IgD-negative memory B cell (primary cell): ENCODE results near the gene AP4M1. TPM values are rescaled to one million over a fixed set of nuclear protein-coding genes. Genes with fewer than 3 reads are reported as not detected.

Experiments used
- polyA plus RNA-seq: library from polyadenylated mRNA; unstranded; fragments of 300-500 nt; fragmentation: Illumina TruSeq; gene quantifications from one replicate; pipeline ENCODE4 v1.2.3, GENCODE V29; 2021

The AP4M1 gene
- polyA plus RNA-seq, 1 donor from 2014 or later = 4.5 TPM

Other genes starting within 250 kb of the AP4M1 start
- not detected for gene OR2AE1, start 224.6 kb upstream of the AP4M1 start, polyA plus RNA-seq
- gene TRIM4, start 182.1 kb upstream of the AP4M1 start, polyA plus RNA-seq = 30.2 TPM
- not detected for gene GJC3, start 172.0 kb upstream of the AP4M1 start, polyA plus RNA-seq
- not detected for gene AZGP1, start 125.6 kb upstream of the AP4M1 start, polyA plus RNA-seq
- 35.3 TPM for gene ZKSCAN1, start 86.0 kb upstream of the AP4M1 start, polyA plus RNA-seq
- 9.9 TPM for gene ZSCAN21, start 51.9 kb upstream of the AP4M1 start, polyA plus RNA-seq
- gene ZNF3, start 19.9 kb upstream of the AP4M1 start, polyA plus RNA-seq = 31.7 TPM
- gene COPS6, start 12.7 kb upstream of the AP4M1 start, polyA plus RNA-seq = 121 TPM
- 33.4 TPM for gene MCM7, start 246 bp upstream of the AP4M1 start, polyA plus RNA-seq
- gene TAF6, start 17.7 kb downstream of the AP4M1 start, polyA plus RNA-seq = 31.5 TPM
- gene CNPY4, start 18.0 kb downstream of the AP4M1 start, polyA plus RNA-seq = 4.5 TPM
- 1.4 TPM for gene MBLAC1, start 25.3 kb downstream of the AP4M1 start, polyA plus RNA-seq
- gene LAMTOR4, start 47.3 kb downstream of the AP4M1 start, polyA plus RNA-seq = 443 TPM
- gene TRAPPC14, start 57.1 kb downstream of the AP4M1 start, polyA plus RNA-seq = 6.3 TPM
- gene GAL3ST4, start 67.0 kb downstream of the AP4M1 start, polyA plus RNA-seq = 0.38 TPM
- 0.23 TPM for gene GPC2, start 75.7 kb downstream of the AP4M1 start, polyA plus RNA-seq
- 61.5 TPM for gene STAG3, start 76.3 kb downstream of the AP4M1 start, polyA plus RNA-seq
- gene PVRIG, start 118.3 kb downstream of the AP4M1 start, polyA plus RNA-seq = 94.5 TPM
- gene SPDYE3, start 206.1 kb downstream of the AP4M1 start, polyA plus RNA-seq = 9.9 TPM